KMS-11 (cell line): ENCODE results near the gene CCDC200.
A peak's percentile ranks its signal among the peaks of the same experiment; 100 is the strongest.
"Not testable (repeated sequence)": the region's sequence is repeated elsewhere in the genome, so short reads cannot be mapped to it uniquely, and the experiment has no call there.

Experiments used
- H2AFZ ChIP-seq: fragments of 200-600 bp; sonication (generic); 2 replicates; pipeline ENCODE4 v1.6.1; 2016; ENCODE audit warnings: antibody characterized with exemption, mixed run types, low read depth
- H3K27ac ChIP-seq: fragments of 200-600 bp; sonication (generic); 2 replicates; pipeline ENCODE4 v1.6.1; 2016; ENCODE audit warnings: mild to moderate bottlenecking, mixed run types
- H3K27me3 ChIP-seq: fragments of 200-600 bp; sonication (generic); 2 replicates; pipeline ENCODE4 v1.6.1; 2017; ENCODE audit warnings: mild to moderate bottlenecking, low read depth, mixed run types, moderate library complexity; ENCODE audit not compliant: insufficient read depth
- H3K36me3 ChIP-seq: fragments of 200-600 bp; sonication (generic); 2 replicates; pipeline ENCODE4 v1.6.1; 2017; ENCODE audit warnings: mild to moderate bottlenecking, mixed run types; ENCODE audit not compliant: insufficient read depth
- H3K4me1 ChIP-seq: fragments of 200-600 bp; sonication (generic); 2 replicates; pipeline ENCODE4 v1.6.1; 2016; ENCODE audit warnings: mild to moderate bottlenecking, low read depth, mixed run types; ENCODE audit not compliant: poor library complexity, severe bottlenecking
- H3K4me2 ChIP-seq: fragments of 200-600 bp; sonication (generic); 2 replicates; pipeline ENCODE4 v1.7.0; 2016; ENCODE audit warnings: mild to moderate bottlenecking, mixed run types
- H3K4me3 ChIP-seq: fragments of 200-600 bp; sonication (generic); IDR thresholded peaks from 2 replicates; pipeline ENCODE4 v1.6.1; 2017; ENCODE audit warnings: low read depth, low read length, mixed read lengths; ENCODE audit not compliant: insufficient read depth
- H3K79me2 ChIP-seq: fragments of 200-600 bp; sonication (generic); 2 replicates; pipeline ENCODE4 v1.6.1; 2016; ENCODE audit warnings: low read depth, mixed run types; ENCODE audit not compliant: insufficient read depth
- H3K9ac ChIP-seq: fragments of 200-600 bp; sonication (generic); 2 replicates; pipeline ENCODE4 v1.6.1; 2016; ENCODE audit warnings: mild to moderate bottlenecking, mixed run types
- H4K20me1 ChIP-seq: fragments of 200-600 bp; sonication (generic); 2 replicates; pipeline ENCODE4 v1.6.1; 2016; ENCODE audit warnings: mild to moderate bottlenecking, mixed run types; ENCODE audit not compliant: insufficient read depth
- TF ChIP-seq, protein P1 (sequence below): fragments of 200-600 bp; sonication (generic); conservative IDR thresholded peaks from 2 replicates; pipeline ENCODE4 v1.6.1; 2017; ENCODE audit warnings: low read depth, mild to moderate bottlenecking, antibody characterized with exemption, low read length, moderate library complexity, mixed read lengths

CCDC200 gene

DNA sequence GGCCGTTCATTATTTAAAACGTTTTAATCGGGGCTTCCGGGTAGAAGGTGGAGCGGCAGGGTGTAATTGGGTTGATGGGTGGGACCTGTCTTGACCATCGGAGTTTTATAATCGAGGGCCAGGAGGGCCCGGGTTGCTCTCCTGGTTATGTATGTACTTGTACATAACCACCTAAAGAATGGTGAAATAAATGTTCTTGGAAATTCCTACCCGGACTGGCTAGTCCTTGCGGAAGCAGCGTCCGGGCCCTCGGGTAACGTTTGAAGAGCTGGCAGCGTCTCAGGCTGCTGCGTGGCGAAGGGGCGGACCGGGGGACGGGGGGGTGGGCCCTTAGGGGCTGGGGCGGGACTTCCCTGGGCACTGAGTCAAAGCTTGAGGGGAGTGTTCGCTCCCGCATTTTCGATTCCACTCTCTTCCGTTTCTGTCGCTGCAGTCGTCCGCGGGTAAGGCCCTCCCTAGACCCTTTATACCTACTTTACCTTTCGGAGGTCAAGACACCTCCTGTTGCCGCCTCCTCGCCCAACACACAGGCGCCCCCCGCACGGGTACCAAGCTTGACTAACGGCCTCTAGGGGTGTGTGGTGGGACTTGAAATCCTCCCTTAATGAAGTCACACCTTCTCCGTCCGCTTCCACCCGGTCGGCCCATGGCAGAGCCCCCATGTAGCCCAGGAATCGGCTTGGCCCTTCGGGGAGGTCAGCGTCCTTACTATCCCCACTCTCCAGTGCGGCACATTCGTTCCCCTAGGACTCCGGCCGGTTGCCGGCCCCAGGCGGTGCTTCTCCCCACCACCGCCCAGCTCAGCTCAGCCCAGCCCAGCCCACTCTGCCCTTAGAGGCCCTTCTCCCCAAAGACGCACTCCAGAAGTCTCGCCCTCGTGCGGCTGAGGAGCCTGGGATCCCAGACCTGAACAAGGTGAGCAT is 16.7 kb downstream of the CCDC200 start, which contains the start of gene TMEM106A:
TMEM106A (plus strand) TSS at position 396 of the 923 bp plus-strand sequence. CDS start 1,167 bp downstream, outside the sequence.
- Histone ChIP-seq H3K4me1 (peaks cover 26% of the 10 kb centered on the region), H3K4me3 (no peak within 1 kb of the TSS), H3K27me3 (no peaks in the 10 kb centered on the region), H3K9ac (peak within 1 kb of the TSS; percentile 38; the same call in 1 of the 2 replicates), H3K27ac (peak within 1 kb of the TSS; percentile 28; the same call in 1 of the 2 replicates), H3K36me3 (no peaks in the 10 kb centered on the region), H4K20me1 (no peaks in the 10 kb centered on the region), H3K79me2 (no peaks in the 10 kb centered on the region), H3K4me2 (peak within 1 kb of the TSS; percentile 79), H2AFZ (peak within 1 kb of the TSS; percentile 82)
- TF ChIP-seq, protein P1, sequence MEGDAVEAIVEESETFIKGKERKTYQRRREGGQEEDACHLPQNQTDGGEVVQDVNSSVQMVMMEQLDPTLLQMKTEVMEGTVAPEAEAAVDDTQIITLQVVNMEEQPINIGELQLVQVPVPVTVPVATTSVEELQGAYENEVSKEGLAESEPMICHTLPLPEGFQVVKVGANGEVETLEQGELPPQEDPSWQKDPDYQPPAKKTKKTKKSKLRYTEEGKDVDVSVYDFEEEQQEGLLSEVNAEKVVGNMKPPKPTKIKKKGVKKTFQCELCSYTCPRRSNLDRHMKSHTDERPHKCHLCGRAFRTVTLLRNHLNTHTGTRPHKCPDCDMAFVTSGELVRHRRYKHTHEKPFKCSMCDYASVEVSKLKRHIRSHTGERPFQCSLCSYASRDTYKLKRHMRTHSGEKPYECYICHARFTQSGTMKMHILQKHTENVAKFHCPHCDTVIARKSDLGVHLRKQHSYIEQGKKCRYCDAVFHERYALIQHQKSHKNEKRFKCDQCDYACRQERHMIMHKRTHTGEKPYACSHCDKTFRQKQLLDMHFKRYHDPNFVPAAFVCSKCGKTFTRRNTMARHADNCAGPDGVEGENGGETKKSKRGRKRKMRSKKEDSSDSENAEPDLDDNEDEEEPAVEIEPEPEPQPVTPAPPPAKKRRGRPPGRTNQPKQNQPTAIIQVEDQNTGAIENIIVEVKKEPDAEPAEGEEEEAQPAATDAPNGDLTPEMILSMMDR: peak; percentile 34; the same call in 1 of the 2 replicates

DNA sequence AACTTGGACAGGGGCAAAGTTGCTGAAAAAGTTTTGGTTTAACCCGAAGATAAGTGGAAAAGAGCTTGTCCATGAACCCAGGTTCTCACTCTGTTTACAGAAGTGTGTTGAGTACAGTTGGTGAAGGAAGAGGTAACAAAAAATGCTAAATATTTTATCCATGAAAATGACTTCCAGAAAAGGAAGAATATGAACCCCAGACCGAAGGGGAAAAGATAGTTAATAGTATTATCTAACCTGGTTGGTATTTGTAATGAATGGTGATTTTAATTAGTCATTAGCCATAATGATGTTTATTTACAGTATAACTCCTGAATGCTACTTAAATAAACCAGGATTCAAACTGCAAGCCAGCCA is 17.3 kb downstream of the CCDC200 start:
- no peaks in the 10 kb centered on the region for H3K27me3 ChIP-seq
- H3K4me1 ChIP-seq: peaks cover 26% of the 10 kb centered on the region
- TF ChIP-seq, protein P1: no peak
- peak overlapping the region; percentile 82 for H2AFZ ChIP-seq
- peak overlapping the region; percentile 79 for H3K4me2 ChIP-seq
- no peaks in the 10 kb centered on the region for H3K36me3 ChIP-seq
- no peaks in the 10 kb centered on the region for H3K79me2 ChIP-seq
- H3K4me3 ChIP-seq: no peak overlapping the region
- H3K27ac ChIP-seq: peak overlapping the region; percentile 21; the same call in 1 of the 2 replicates
- H4K20me1 ChIP-seq: no peaks in the 10 kb centered on the region
- peak overlapping the region; percentile 38; the same call in 1 of the 2 replicates for H3K9ac ChIP-seq

DNA sequence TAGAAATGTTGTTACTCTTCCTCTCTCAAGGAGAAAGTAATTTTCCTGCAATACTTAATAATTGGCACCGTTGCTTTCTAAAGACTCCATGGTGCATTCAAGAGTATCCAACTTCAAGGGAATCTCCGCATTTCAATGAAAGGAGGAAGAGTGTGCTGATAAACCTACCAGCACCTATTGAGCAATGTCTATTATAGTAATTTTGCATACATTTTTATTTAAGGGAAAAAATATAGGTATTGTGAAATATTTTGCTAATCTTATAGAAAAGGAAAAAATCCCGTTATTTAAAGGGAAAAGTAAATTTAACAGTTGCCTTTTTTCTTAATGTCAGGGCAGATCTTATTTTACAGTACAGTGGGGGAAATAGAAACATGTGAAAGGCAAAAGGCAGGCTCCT is 17.8 kb downstream of the CCDC200 start:
- Histone ChIP-seq H3K79me2 (no peaks in the 10 kb centered on the region), H3K9ac (peak overlapping the region; percentile 38; the same call in 1 of the 2 replicates), H3K36me3 (no peaks in the 10 kb centered on the region), H3K4me1 (peaks cover 26% of the 10 kb centered on the region), H4K20me1 (no peaks in the 10 kb centered on the region), H3K4me3 (no peak overlapping the region), H2AFZ (peak overlapping the region; percentile 82), H3K4me2 (peak overlapping the region; percentile 79), H3K27me3 (no peaks in the 10 kb centered on the region), H3K27ac (no peak overlapping the region)
- TF ChIP-seq, protein P1: no peak

DNA sequence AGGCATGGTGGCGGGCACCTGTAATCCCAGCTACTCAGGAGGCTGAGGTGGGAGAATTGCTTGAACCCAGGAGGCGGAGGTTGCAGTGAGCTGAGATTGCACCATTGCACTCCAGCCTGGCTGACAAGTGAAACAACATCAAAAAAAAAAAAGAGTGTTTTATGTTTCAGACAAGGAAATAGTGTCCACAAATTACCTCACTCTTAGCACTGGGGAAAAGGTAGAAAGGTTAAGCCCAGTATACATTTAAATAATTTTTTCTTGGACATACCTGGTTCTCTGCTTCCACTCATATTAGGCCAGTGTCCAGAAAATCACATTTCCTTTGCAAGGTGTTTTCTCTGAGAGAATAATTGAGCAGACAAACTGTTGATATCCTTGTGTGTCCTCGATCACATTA is 25.4 kb downstream of the CCDC200 start:
- H3K4me3 ChIP-seq, H3K4me1 ChIP-seq, H3K79me2 ChIP-seq, H3K9ac ChIP-seq, H3K4me2 ChIP-seq, H3K27me3 ChIP-seq, H3K36me3 ChIP-seq, H3K27ac ChIP-seq, H4K20me1 ChIP-seq, H2AFZ ChIP-seq: not testable (repeated sequence)

DNA sequence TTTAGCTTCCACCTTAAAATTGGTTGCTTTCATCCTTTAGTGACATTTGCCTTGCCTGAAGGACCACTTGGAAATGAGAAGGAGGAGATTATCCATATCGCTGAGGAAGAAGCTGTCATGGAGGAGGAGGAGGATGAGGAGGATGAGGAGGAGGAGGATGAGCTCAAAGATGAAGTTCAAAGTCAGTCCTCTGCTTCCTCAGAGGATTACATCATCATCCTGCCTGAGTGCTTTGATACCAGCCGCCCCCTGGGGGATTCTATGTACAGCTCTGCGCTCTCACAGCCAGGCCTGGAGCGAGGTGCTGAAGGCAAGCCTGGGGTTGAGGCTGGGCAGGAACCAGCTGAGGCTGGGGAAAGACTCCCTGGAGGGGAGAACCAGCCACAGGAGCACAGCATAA is 28.3 kb downstream of the CCDC200 start:
- Histone ChIP-seq H3K4me1 (no peaks in the 10 kb centered on the region), H3K27ac (no peak overlapping the region), H3K79me2 (no peaks in the 10 kb centered on the region), H3K9ac (no peak overlapping the region), H4K20me1 (no peaks in the 10 kb centered on the region), H3K36me3 (no peaks in the 10 kb centered on the region), H2AFZ (no peak overlapping the region), H3K27me3 (no peaks in the 10 kb centered on the region), H3K4me2 (no peak overlapping the region), H3K4me3 (no peak overlapping the region)
- TF ChIP-seq, protein P1: no peak
